Iris pigment epithelial cell (primary cell): Measurements from ENCODE around the gene HHIPL1.

Experiments used
- DNase-seq: peaks from one replicate; pipeline ENCODE4 v3.0.0-alpha.2; 2011; ENCODE audit warnings: low read depth

Gene HHIPL1

GRCh38 chr14:99716091-99716849, 71.3 kb downstream of the HHIPL1 start:
- no peak for DNase-seq

- no peak for DNase-seq
These were observed 72.1 kb downstream of the HHIPL1 start for GRCh38 chr14:99716850-99717681.

GRCh38 chr14:99717682-99718013, 72.7 kb downstream of the HHIPL1 start:
- no peak for DNase-seq

GRCh38 chr14:99718031-99718810, 73.3 kb downstream of the HHIPL1 start:
- DNase-seq = no peak

- no peak for DNase-seq
These were observed 73.9 kb downstream of the HHIPL1 start for GRCh38 chr14:99718811-99719192.

GRCh38 chr14:99720941-99721791, 76.2 kb downstream of the HHIPL1 start:
- no peak for DNase-seq

- DNase-seq = no peak
These were observed 77.0 kb downstream of the HHIPL1 start for GRCh38 chr14:99721792-99722516.

- no peak for DNase-seq
These were observed 77.8 kb downstream of the HHIPL1 start for GRCh38 chr14:99722741-99723140.

GRCh38 chr14:99724196-99724891, 79.4 kb downstream of the HHIPL1 start:
- no peak for DNase-seq

GRCh38 chr14:99724939-99725773, 80.2 kb downstream of the HHIPL1 start:
- DNase-seq = no peak

- DNase-seq = no peak
These were observed 81.0 kb downstream of the HHIPL1 start for GRCh38 chr14:99725774-99726537.

GRCh38 chr14:99726538-99727095, 81.7 kb downstream of the HHIPL1 start:
- DNase-seq = no peak

GRCh38 chr14:99727096-99727870, 82.4 kb downstream of the HHIPL1 start:
- DNase-seq = no peak

- DNase-seq = no peak
These were observed 83.4 kb downstream of the HHIPL1 start for GRCh38 chr14:99728231-99728920.

- DNase-seq = no peak
These were observed 84.1 kb downstream of the HHIPL1 start for GRCh38 chr14:99728981-99729451.
